ENCODE data around the gene TMEM120B.

The TMEM120B gene

GRCh38 chr12:121823101-121823726 is 110.7 kb downstream of the TMEM120B start:
- DNase-seq = no peak

GRCh38 chr12:121823727-121824115 is 111.2 kb downstream of the TMEM120B start:
- no peak for DNase-seq

DNA sequence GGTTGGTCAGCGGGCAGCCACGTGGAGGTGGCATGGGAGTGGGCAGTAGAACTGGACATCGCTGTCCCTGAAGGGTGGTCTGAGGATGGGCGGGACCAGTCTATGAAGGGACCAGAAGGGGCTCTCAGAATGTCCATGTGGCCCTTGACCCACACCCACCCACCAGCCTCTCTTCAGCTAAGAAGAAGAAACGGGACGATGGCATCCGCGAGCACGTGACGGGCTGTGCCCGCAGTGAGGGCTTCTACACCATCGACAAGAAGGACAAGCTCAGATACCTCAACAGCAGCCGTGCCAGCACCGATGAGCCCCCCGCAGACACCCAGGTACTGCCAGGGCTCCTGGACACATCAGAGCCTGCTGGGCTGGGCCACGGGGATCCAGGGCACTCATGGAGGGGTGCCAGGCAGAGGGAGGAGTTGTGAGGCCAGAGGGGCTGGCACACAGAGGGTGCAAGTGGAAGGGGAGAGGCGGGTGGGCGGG is 112.5 kb downstream of the TMEM120B start:
- DNase-seq = no peak

GRCh38 chr12:121826318-121827150 is 114.0 kb downstream of the TMEM120B start:
- DNase-seq = no peak

GRCh38 chr12:121827351-121828099 is 115.0 kb downstream of the TMEM120B start:
- DNase-seq = no peak

- no peak for DNase-seq
These were observed 115.8 kb downstream of the TMEM120B start for GRCh38 chr12:121828306-121828705.

- DNase-seq = no peak
These were observed 116.3 kb downstream of the TMEM120B start for GRCh38 chr12:121828826-121829225.

DNA sequence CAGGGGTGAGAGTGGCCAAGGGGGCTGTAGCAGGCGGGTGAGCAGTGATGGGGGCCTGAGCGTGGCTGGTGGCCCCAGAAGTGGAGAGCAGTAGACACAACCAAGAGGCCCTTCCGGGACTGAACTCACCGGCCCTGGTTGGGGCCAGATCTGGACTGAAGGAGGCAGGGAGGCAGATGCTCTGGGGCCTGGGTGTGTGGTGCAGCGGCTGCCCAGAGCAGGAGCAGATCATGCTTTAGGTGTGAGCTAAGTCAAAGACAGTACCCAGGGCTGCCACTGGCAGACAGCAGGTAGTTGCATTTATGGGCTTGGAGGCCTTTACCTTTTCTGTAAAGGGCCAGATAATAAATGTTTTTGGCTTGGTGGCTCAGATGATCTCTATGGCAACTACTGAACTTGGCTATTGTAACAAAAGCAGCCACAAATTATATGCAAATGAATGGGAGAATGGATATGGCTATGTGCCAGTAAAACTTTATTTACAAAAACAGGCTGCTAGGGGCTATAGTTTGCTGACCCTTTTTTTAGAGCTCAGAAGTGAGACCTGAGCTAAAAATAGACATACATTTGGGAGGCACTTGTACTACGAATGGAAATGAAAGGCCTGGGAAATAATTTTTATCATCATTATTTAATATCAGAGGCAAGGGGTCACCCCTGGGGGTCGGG is 116.8 kb downstream of the TMEM120B start:
- DNase-seq = no peak

GRCh38 chr12:121830134-121830533 is 117.6 kb downstream of the TMEM120B start:
- no peak for DNase-seq

- DNase-seq = no peak
These were observed 118.2 kb downstream of the TMEM120B start for GRCh38 chr12:121830588-121831265.

Measured in CD4-positive, alpha-beta T cell treated with Interleukin-12 subunit alpha and Interleukin-12 subunit beta, for 1 hour (primary cell).